Neuron (in vitro differentiated cells): ENCODE measurements around the gene SPATA31E1.
"Not testable (repeated sequence)": the region's sequence is repeated elsewhere in the genome, so short reads cannot be mapped to it uniquely, and the experiment has no call there.

Source experiments
- H2AFZ ChIP-seq: one replicate; pipeline ENCODE4 v1.6.1; 2013; ENCODE audit warnings: low read depth, mild to moderate bottlenecking, inconsistent platforms, low read length, moderate library complexity
- H3K27me3 ChIP-seq: one replicate; pipeline ENCODE4 v1.6.1; 2013; ENCODE audit warnings: low read length; ENCODE audit not compliant: insufficient read depth
- H3K36me3 ChIP-seq: one replicate; pipeline ENCODE4 v1.6.1; 2013; ENCODE audit warnings: low read length; ENCODE audit not compliant: insufficient read depth
- H3K4me1 ChIP-seq: one replicate; pipeline ENCODE4 v1.6.1; 2013; ENCODE audit warnings: low read length; ENCODE audit not compliant: insufficient read depth
- H3K4me3 ChIP-seq: 2 replicates; pipeline ENCODE4 v1.5.1; 2013; ENCODE audit warnings: mild to moderate bottlenecking, low read length, moderate library complexity
- H3K9me3 ChIP-seq: one replicate; pipeline ENCODE4 v1.6.1; 2013; ENCODE audit warnings: low read length

The SPATA31E1 gene

GRCh38 chr9:87882627-87883026, at the start of gene SPATA31E1:
Gene SPATA31E1 (plus strand): TSS chr9:87882877. CDS start chr9:87882892, 15 bp downstream.
- no peaks in the 10 kb centered on the region for H3K27me3 ChIP-seq
- H3K4me1 ChIP-seq = no peaks in the 10 kb centered on the region
- no peaks in the 10 kb centered on the region for H3K36me3 ChIP-seq
- no peaks in the 10 kb centered on the region for H3K9me3 ChIP-seq
- no peak within 1 kb of the TSS for H2AFZ ChIP-seq
- no peak within 1 kb of the TSS for H3K4me3 ChIP-seq

DNA sequence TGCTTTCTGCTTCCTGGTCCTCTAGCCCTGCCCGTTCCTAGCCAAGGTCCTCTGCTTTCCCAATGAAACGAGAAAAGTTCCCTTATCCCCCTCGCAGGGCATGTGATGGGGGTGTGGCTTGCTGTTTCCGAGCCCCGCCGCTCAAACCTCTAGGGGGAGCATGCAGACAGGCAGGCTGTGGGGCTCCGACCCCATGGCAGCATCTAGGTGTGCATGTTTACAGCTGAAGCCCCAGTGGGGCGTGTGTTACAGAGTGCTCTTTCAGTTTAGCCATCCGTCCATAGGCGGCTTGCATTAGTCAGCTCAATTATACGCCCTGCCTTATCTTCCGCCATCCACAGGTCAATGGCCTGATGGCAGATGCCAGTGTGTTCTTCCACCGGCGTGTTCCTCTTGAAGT, 48.3 kb upstream of the SPATA31E1 start:
- H3K4me3 ChIP-seq = no peak overlapping the region
- no peaks in the 10 kb centered on the region for H3K9me3 ChIP-seq
- peaks cover 3% of the 10 kb centered on the region for H3K4me1 ChIP-seq
- H3K27me3 ChIP-seq = peaks cover 2% of the 10 kb centered on the region
- H3K36me3 ChIP-seq = no peaks in the 10 kb centered on the region
- H2AFZ ChIP-seq = no peak overlapping the region

DNA sequence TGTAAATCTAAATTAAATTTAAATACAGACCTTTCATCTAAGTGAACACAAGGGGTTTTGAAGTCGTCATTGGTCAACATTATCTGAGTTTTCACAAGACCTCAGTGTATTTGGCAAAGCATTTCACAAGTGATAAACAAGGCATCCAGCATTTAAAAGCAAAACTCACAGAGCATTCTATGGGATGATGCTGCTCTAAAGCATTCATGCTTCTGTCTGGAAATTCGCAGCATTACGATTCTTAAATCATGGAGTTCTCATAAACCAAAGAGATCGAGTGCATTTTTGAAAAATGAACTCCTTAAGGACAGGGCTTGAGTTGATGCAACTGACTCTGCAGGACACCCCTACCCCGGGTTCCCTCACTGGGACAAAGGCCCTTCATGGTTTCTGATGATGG, 46.1 kb upstream of the SPATA31E1 start:
- Histone ChIP-seq H2AFZ (no peak overlapping the region), H3K4me3 (no peak overlapping the region), H3K9me3 (no peaks in the 10 kb centered on the region), H3K27me3 (peaks cover 2% of the 10 kb centered on the region), H3K4me1 (no peaks in the 10 kb centered on the region), H3K36me3 (no peaks in the 10 kb centered on the region)

DNA sequence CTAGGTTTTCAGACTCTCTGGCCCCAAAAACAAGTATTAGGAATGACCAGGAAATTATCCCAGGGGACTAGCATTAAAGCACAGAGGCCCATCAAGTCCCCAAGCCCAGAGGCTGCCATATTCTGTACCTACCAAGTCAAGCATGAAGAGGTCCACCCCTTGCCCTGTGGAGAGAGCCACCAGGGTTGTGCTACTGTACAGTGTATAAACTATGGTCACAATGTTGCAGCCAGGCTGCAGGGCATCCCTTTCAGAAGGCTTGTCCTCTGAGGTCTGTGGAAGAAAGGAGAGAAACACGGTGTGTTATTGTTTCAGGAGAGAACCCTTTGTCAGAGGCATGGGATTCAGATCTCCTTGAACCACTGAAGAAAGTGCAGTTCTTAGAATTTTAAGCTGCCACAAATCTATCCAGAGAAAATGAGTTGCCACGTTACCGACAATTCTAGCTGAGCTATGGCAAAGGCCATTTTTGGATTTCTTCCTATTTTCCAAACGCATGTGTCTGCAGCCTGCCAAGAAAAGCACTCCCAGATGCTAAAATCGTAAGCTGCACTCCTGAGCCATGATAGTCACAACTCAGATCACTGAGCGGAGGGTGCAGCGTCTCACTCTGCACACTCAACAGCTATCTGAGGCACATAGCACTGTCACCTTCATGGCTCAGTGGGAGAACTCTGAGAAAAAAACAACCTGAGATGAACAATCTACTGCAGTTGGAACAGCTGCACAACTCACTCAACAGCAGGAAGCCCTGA, 45.5 kb upstream of the SPATA31E1 start:
- H2AFZ ChIP-seq = no peak overlapping the region
- no peaks in the 10 kb centered on the region for H3K9me3 ChIP-seq
- H3K4me3 ChIP-seq = no peak overlapping the region
- H3K27me3 ChIP-seq = peaks cover 2% of the 10 kb centered on the region
- no peaks in the 10 kb centered on the region for H3K36me3 ChIP-seq
- H3K4me1 ChIP-seq = no peaks in the 10 kb centered on the region

DNA sequence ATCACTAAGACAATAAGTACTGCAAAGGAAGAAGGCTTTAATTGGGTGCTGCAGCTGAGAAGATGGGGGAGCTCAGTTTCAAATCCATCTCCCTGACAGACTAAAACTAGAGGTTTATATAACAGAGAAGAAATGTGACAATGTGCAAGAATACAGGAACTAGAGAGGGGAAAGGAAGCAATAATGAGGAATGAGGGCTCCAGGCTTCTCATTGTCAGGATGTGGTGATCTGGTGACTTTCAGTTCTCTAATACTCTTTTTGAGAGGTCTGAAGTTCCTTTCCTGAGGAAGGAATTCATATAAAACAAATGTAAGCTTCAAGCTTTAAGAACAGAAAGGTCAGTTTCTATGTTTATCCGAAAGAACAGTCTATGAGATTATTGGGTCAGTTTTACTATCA, 42.5 kb upstream of the SPATA31E1 start:
- Histone ChIP-seq H3K4me1 (no peaks in the 10 kb centered on the region), H2AFZ (no peak overlapping the region), H3K4me3 (no peak overlapping the region), H3K27me3 (no peaks in the 10 kb centered on the region), H3K36me3 (no peaks in the 10 kb centered on the region), H3K9me3 (no peaks in the 10 kb centered on the region)

- Histone ChIP-seq H3K27me3 (no peaks in the 10 kb centered on the region), H3K4me3 (no peak overlapping the region), H2AFZ (no peak overlapping the region), H3K9me3 (no peaks in the 10 kb centered on the region), H3K36me3 (no peaks in the 10 kb centered on the region), H3K4me1 (no peaks in the 10 kb centered on the region)
Observed at GRCh38 chr9:87842878-87843585, 39.6 kb upstream of the SPATA31E1 start.

DNA sequence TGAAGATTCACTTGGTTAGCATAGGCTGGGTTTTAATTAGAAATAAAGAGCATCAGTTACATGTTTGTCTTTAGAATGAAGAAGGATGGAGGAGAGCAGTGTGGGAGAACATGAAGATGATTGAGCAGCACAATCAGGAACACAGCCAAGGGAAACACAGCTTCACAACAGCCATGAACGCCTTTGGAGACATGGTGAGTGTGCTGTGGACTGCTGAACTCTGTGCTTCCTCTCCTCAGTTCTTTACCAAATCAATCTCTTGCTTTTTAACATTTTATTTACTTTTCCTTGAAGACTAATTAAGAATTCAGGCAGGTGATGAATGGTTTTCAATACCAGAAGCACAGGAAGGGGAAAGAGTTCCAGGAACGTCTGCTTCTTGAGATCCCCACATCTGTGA, 38.2 kb upstream of the SPATA31E1 start:
- Histone ChIP-seq H3K4me3 (no peak overlapping the region), H3K36me3 (no peaks in the 10 kb centered on the region), H3K9me3 (no peaks in the 10 kb centered on the region), H2AFZ (no peak overlapping the region), H3K4me1 (no peaks in the 10 kb centered on the region), H3K27me3 (no peaks in the 10 kb centered on the region)

- not testable (repeated sequence) for H3K27me3 ChIP-seq, H3K9me3 ChIP-seq, H2AFZ ChIP-seq, H3K4me1 ChIP-seq, H3K36me3 ChIP-seq, H3K4me3 ChIP-seq
Observed at GRCh38 chr9:87847817-87848216, 34.9 kb upstream of the SPATA31E1 start.

GRCh38 chr9:87849144-87849758, 33.4 kb upstream of the SPATA31E1 start:
- no peaks in the 10 kb centered on the region for H3K36me3 ChIP-seq
- H3K4me1 ChIP-seq = no peaks in the 10 kb centered on the region
- H3K27me3 ChIP-seq = no peaks in the 10 kb centered on the region
- H3K4me3 ChIP-seq = no peak overlapping the region
- H3K9me3 ChIP-seq = no peaks in the 10 kb centered on the region
- H2AFZ ChIP-seq = no peak overlapping the region

GRCh38 chr9:87850391-87850790, 32.3 kb upstream of the SPATA31E1 start:
- H2AFZ ChIP-seq = no peak overlapping the region
- H3K4me3 ChIP-seq = no peak overlapping the region
- no peaks in the 10 kb centered on the region for H3K36me3 ChIP-seq
- H3K9me3 ChIP-seq = no peaks in the 10 kb centered on the region
- H3K4me1 ChIP-seq = no peaks in the 10 kb centered on the region
- H3K27me3 ChIP-seq = no peaks in the 10 kb centered on the region

DNA sequence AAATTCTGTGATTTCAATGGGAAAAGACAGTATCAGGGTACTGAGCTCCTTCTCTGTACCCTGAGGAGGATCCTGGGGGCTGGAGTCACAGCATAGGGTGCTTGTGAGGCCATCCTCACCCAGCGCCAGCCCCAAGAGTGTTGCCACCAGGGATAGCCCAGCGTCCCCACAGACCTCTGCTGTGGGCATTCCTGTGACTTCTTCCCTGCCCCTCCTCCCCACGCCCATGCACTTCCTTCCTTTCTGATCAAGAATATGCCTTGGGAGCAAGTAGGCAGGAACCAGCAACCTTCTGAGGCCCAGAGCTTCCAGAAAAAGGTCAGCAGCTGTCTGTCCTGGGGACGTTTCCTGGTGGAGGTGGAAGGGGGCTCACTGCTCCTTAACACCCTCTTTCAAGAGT, 31.5 kb upstream of the SPATA31E1 start:
- not testable (repeated sequence) for H3K4me1 ChIP-seq, H3K36me3 ChIP-seq, H3K9me3 ChIP-seq, H3K4me3 ChIP-seq, H3K27me3 ChIP-seq, H2AFZ ChIP-seq

- H3K4me1 ChIP-seq = no peaks in the 10 kb centered on the region
- no peaks in the 10 kb centered on the region for H3K9me3 ChIP-seq
- no peaks in the 10 kb centered on the region for H3K36me3 ChIP-seq
- no peaks in the 10 kb centered on the region for H3K27me3 ChIP-seq
- no peak overlapping the region for H3K4me3 ChIP-seq
- H2AFZ ChIP-seq = no peak overlapping the region
Observed at GRCh38 chr9:87853302-87853701, 29.4 kb upstream of the SPATA31E1 start.

DNA sequence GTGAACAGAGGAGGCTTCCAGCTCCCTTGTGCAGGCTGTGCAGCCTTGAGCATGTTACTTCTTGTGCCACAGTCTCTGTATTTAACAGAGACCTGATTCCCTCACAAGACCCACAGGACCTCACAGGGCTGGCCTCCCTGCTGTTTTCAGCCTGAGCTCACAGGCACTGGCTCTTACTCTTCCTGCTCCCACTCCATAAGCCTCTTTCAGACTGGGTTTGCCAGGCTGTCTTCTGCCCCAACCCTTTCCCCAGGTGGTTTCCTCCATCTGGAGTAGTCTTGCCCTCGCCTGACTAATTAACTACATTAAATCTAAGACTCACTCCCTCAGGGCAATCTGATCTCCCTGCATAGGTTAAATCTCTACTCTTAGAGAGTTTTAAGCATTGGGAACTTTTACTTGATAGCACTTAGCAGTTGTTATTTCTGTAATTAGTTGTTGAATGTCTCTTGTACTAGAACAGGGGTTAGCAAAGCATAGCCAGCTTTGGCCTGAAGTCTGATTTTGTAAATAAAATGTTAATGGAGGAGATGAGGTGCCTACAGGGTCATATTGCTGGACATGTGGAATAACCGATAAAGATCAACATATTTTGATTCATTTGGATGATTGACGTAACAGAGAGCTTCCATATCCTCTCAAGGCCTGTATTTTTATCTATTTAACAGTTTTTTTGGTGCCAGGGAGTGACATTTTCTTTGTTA, 28.6 kb upstream of the SPATA31E1 start:
- Histone ChIP-seq H3K27me3 (no peaks in the 10 kb centered on the region), H3K4me3 (no peak overlapping the region), H3K9me3 (no peaks in the 10 kb centered on the region), H3K4me1 (no peaks in the 10 kb centered on the region), H3K36me3 (no peaks in the 10 kb centered on the region), H2AFZ (no peak overlapping the region)
